Stimulated activated CD8-positive, alpha-beta memory T cell treated with anti-CD3 and anti-CD28 coated beads, Interleukin-12 subunit alpha, Interleukin-12 subunit beta, amount 100 ng/mL, for 4 hours (primary cell): Measurements from ENCODE around the gene RNF223.
"Not testable (repeated sequence)": the region's sequence is repeated elsewhere in the genome, so short reads cannot be mapped to it uniquely, and the experiment has no call there.

Source experiments
- DNase-seq: peaks from one replicate; pipeline ENCODE4 v3.0.0-alpha.2; 2020; ENCODE audit warnings: low read depth

Gene RNF223

GRCh38 chr1:1087351-1088028 lies 13.4 kb upstream of the RNF223 start:
- no peak for DNase-seq

GRCh38 chr1:1086911-1087341 lies 12.8 kb upstream of the RNF223 start:
- no peak for DNase-seq

- no peak for DNase-seq
These were observed 12.1 kb upstream of the RNF223 start for GRCh38 chr1:1085911-1086841.

GRCh38 chr1:1085171-1085841 lies 11.2 kb upstream of the RNF223 start:
- no peak for DNase-seq

- no peak for DNase-seq
These were observed 10.5 kb upstream of the RNF223 start for GRCh38 chr1:1084372-1085170.

- no peak for DNase-seq
These were observed 9.6 kb upstream of the RNF223 start for GRCh38 chr1:1083416-1084371.

GRCh38 chr1:1082776-1083415 lies 8.8 kb upstream of the RNF223 start:
- no peak for DNase-seq

GRCh38 chr1:1082239-1082775 lies 8.2 kb upstream of the RNF223 start:
- no peak for DNase-seq

- no peak for DNase-seq
These were observed 7.5 kb upstream of the RNF223 start for GRCh38 chr1:1081311-1082238.

GRCh38 chr1:1080951-1081310 lies 6.8 kb upstream of the RNF223 start:
- no peak for DNase-seq

- no peak for DNase-seq
These were observed 6.1 kb upstream of the RNF223 start for GRCh38 chr1:1080122-1080757.

- DNase-seq = peak; percentile 32
These were observed 5.5 kb upstream of the RNF223 start for GRCh38 chr1:1079408-1080121.

- not testable (repeated sequence) for DNase-seq
These were observed 3.3 kb upstream of the RNF223 start for GRCh38 chr1:1077396-1077795.

- no peak for DNase-seq
These were observed 1.2 kb upstream of the RNF223 start for GRCh38 chr1:1075148-1075935.

- no peak for DNase-seq
These were observed 583 bp upstream of the RNF223 start for GRCh38 chr1:1074631-1075147.
